HG03066 (cell line): ENCODE data around the gene CALM1.

Source experiments
- ATAC-seq: cut with Tn5 transposase; IDR thresholded peaks from one replicate; pipeline ENCODE4 v1.9.1; 2021; ENCODE audit warnings: low read depth; ENCODE audit not compliant: unreplicated experiment

CALM1 gene

GRCh38 chr14:90407230-90407629 lies 10.4 kb downstream of the CALM1 start:
- ATAC-seq, result no peak

DNA sequence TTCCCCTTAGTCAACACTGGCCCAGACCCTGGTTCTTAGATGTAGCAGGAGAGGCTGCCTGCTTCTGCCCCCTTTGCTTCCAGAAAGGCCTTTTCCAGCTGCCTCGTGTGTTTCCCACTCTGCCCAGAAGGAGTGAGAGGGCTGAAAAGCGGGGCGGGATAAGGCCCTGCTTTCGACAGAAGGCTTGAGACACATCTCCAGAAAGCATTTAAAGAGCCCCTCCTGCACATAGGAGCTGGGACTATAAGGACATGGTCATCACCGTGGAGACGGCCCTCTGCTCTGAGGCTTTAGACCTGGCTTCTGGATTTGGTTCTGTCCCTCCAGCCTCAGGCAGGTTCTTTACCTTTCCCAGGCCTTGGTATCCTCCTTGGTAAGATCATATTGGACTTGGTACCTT lies 11.9 kb downstream of the CALM1 start:
- no peak for ATAC-seq

DNA sequence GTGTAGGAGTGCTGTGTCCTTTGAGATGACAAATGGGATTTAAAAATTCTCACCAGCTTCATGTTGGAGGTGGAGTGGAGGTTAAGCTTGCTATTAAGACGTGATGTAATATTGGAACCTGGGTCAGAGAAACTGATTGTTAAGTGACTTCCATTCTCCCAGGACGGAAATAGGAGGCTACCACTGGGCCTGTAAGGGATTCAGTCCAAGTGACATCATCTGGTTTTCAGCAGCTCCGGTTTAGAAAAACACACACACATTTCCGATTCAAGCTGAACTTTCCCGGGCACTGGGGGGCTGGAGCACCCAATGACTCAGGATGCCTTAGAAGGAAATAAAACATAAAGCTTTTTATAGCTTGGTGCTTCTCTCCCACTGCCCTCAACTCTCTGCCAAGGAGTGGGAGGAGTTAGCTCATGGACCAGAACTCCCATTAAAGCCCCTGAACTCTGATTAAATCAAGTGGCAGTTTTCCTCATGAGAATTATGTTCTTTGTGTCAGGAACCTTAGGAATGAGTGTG lies 12.4 kb downstream of the CALM1 start:
- no peak for ATAC-seq

DNA sequence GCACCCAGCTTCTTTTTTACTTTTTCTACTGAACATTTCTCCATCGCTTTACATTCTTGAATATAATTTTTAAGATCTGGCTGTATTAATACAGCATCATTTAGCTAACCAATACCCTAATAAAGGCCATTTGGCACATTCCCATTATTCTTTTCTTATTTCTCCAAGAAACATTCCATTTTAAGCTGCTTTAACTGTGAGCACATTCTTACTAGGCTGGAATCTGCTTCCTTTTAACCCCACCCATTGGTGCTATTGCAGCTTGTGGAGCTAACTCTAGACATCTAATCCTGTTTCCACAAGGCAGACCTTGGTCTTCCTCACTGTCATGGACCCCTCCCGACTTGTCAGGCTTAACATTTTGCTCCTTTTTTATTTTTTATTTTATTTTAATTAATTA lies 15.2 kb downstream of the CALM1 start:
- no peak for ATAC-seq

DNA sequence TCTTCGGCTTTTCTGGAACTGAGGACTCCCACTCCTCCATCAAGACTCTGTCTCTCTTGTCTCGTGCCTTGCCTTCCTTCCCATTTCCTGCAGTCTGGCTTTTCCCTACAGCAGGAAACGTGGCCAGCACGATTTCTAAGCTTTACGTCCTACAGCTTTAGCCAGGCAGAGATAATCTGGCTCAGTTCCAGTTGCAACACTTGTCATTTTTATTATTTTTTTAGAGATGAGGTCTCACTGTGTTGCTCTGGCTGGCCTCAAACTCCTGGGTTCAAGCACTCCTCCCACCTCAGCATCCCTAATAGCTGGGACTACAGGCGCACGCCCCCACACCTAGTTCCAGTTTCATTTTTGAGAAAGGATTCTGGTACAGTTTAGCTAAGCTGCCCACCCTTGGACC lies 19.9 kb downstream of the CALM1 start:
- no peak for ATAC-seq

GRCh38 chr14:90418053-90418452 lies 21.2 kb downstream of the CALM1 start:
- ATAC-seq, result no peak

DNA sequence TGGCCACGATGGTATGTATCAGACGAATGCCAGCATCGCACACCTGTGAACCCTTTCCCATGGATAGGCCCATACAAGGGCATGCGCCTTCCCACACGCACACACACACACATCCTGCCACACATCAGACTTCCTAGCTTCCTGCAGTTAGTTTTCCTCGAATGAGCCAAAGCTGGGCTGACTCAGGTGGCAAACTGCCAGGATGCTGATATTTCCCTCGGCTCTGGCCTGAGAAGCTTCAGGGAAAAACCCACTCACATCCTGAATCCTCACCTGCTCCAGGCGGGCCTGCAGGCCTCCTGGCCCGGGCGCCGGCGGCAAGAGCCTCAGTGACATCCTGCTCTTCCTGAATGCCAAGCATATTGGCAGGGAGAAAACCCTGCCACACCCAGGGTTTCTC lies 22.4 kb downstream of the CALM1 start:
- no peak for ATAC-seq

DNA sequence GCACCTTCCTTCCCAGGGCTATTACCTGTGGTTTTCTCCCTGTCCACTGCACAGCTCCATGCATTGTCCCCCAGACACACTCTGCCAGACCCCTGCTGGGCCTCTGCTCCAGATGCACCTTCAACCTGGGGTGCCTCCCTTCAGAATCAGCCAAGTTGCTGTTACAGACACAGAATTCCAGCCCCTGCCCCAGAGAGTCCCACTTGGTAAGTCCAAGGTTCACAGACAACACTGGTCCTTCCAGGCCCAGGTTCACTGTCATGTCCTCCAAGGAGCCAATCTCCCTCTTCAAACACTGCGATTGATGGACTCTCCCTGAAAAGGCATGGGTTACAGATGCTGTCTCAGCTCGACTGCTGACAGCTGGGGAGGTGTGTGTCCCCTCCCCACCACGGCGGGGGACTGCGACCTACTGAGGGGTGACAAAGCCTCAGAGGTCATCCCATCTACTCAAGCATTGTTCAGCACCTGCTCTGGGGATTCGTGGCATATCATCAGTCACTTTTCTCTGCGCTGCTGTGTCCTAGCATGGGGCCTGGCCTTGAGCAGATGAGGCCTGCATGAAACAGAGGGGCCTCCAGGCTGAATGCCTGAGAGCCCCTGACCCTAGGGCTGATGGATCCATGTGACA lies 24.3 kb downstream of the CALM1 start:
- no peak for ATAC-seq

DNA sequence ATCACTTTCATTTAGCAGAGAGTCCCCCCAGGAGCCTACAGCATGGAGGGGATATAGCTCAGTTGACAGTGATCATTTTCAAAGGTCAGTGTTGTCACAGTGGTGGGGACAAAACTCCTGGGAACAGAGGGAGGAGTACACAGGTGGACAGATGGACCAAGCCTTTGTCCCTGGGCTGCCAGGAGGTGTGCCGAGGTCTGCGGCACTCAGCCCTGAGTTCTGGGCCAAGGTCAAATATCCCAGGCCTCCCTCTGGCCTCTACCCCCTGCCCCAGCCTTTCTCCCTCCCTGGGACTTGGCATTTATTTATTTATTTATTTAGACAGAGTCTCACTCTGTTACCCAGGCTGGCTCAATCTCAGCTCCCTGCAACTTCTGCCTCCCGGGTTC lies 24.8 kb downstream of the CALM1 start:
- ATAC-seq, result no peak

- no peak for ATAC-seq
Measured at GRCh38 chr14:90423166-90423565, 26.3 kb downstream of the CALM1 start.

GRCh38 chr14:90424075-90424474 lies 27.2 kb downstream of the CALM1 start:
- ATAC-seq, result no peak

DNA sequence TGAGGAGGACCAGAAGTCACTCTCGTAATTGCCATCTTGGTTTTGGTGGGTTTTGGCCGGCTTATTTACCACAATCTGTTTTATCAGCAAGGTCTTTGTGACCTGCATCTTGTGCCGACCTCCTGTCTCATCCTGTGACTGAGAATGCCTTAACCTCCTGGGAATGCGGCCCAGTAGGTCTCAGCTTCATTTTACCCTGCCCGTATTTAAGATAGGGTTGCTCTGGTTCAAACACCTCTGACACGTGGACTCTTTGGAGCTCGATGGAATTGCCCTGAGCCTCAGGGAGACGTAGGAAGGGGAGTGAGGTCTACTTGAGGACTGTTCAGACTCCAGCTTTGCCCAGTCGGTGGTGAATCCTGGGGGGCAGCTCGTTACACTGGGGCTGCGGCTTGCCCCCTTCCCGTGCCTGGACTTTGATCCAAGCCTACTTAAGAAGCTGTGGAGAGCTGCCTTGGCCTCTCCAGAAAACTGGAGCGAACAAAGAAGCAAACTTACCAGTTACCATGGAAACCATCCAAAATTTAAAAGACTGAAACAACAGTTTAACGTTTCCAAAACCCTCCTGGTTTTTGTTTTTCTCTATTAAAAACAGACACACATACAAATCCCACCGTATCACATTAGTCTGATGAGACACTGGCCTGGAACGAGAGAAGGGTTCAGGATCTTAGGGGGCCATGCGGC lies 28.0 kb downstream of the CALM1 start:
- ATAC-seq, result no peak

- no peak for ATAC-seq
Measured at GRCh38 chr14:90425373-90425879, 28.6 kb downstream of the CALM1 start.

DNA sequence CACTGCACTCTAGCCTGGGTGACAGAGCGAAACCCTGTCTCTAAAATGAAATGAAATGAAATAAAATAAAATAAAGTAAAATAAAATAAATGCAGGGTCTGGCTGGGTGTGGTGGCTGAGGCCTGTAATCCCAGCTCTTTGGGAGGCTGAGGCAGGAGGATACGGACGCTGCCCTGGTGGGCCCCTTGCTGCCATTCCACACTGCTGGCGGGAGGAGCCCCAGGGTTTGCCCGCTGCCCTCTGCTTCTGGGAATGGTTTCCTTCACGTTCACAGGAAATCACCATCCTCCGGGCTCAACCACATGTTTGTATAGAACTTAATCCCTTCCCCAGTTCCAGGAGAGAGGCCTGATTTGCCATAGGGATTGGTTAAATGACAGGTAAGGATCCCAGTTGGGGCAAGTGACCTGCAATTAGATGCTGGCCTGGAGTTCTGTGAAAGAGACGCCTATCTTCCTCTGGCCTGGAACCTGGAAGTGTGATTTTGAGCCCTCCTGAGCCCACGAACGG lies 29.3 kb downstream of the CALM1 start:
- no peak for ATAC-seq

DNA sequence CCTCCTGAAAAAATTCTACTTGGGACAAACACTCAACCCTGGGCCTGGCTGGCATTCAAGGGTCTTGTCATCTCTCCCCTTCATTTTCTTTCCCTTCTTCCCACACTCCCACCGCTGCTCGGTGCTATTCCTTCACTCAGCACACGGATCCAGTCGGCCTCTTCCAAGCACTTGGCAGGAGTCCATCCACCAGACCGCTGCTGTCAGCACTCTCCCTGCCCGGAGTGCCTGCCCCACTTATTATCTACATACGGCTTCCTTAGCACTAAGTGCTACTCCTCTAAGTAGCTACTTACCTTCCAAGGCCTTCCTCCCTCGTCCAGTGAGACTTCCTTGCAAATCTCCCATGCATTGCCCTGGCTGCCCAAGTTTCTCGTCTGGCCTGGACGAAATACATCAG lies 29.8 kb downstream of the CALM1 start:
- no peak for ATAC-seq

GRCh38 chr14:90427848-90428426 lies 31.1 kb downstream of the CALM1 start:
- no peak for ATAC-seq

DNA sequence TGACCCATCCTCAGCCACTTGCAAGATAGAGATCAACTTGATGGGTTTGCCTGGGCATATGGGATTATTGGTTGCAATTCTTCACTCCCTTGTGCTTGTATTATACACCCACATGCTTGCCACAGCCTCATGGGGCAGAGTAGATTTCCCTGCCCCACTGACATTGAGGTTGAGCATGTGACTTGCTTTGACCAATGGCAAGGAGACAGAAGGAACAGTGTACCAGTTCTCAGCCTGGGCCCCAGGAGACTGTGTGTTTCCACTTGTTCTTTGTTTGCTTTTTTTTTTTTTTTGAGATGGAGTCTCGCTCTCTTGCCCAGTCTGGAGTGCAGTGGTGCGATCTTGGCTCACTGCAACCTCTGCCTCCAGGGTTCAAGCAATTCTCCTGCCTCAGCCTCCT lies 31.8 kb downstream of the CALM1 start:
- no peak for ATAC-seq

GRCh38 chr14:90429236-90429635 lies 32.4 kb downstream of the CALM1 start:
- ATAC-seq, result no peak

- no peak for ATAC-seq
Measured at GRCh38 chr14:90429754-90430153, 32.9 kb downstream of the CALM1 start.

DNA sequence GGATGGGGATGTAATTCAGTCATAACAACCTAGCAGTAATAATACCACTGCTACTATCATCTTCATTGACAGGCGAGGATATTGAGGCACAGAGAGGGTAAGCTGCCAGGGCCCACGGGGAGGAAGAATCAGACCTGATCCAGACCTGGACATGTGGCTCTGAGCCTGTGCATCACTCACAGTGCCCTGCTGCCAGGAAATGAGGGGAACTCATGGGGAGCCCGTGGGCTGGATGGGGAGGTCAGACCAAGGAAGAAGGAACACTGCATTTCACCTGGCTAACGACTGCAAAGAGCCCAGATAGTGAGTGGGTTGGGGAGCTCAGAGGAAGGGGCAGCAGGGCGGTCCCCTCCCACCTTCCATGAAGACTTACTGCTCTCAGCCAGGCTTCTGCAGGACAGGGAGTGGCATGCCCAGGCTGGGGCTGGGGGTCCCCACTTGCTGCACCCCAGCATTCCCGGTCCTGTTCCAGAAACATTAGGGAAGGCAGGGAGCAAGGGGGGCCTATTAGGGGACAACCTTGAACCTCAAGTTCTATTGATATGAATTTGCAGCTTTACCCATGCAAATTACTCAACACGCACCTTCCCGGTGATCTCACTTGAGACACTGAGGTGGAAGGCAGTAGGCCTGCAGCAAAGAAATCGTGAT lies 37.7 kb downstream of the CALM1 start:
- no peak for ATAC-seq

- ATAC-seq, result no peak
Measured at GRCh38 chr14:90438841-90439240, 42.0 kb downstream of the CALM1 start.
